A673 (cell line): ENCODE data around the gene MCAM.

ENCODE experiments used
- CTCF ChIP-seq: fragments of 300-800, 200-600 bp; sonication (generic); conservative IDR thresholded peaks from 2 replicates; pipeline ENCODE4 v1.5.1; 2017; ENCODE audit warnings: low read depth, mild to moderate bottlenecking, antibody characterized with exemption, low read length, moderate library complexity, mixed read lengths
- EZH2 ChIP-seq: fragments of 200-600 bp; sonication (generic); IDR thresholded peaks from 2 replicates; pipeline ENCODE4 v1.6.1; 2017; ENCODE audit warnings: borderline replicate concordance, low read depth, mild to moderate bottlenecking, mixed read lengths, antibody characterized with exemption, low read length; ENCODE audit not compliant: poor library complexity, severe bottlenecking

DNA sequence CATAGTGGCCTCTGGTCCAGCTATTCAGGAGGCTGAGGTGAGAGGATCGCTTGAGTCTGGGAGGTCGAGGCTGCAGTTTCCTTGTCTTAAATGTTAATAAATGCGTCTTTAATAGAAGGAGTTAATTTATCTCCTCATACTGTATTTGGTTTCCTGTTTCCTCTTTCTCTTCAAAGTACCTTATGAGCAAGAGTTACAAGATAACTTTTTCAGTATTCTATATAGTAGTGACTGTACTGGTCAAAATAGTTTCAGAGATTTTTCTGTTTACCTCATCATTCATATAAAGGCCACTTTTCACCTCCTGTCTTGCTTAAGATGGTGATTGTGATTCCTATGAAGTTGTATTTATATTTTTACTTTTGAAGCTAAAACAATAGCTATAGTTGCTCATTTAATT is 50.9 kb downstream of the MCAM start:
- TF ChIP-seq CTCF, result no peak
- no peak for TF ChIP-seq EZH2
